ENCODE results near the gene HOXC12. TPM values are rescaled to one million over a fixed set of nuclear protein-coding genes. Genes with fewer than 3 reads are reported as not detected.

HOXC12 gene
- total RNA-seq, 1 experiment from 2014 or later, result not detected

GRCh38 chr12:53951577-53952334 is 2.9 kb upstream of the HOXC12 start:
- no peak for TF ChIP-seq OVOL2 (CRISPR knock-in tag; IDR thresholded peaks at IDR 0.05; ENCODE audit: borderline replicate concordance)
- no peak for TF ChIP-seq USF1 (CRISPR knock-in tag; IDR thresholded peaks at IDR 0.05)
- TF ChIP-seq ZNF263 (CRISPR knock-in tag; IDR thresholded peaks at IDR 0.05; ENCODE audit: low read depth), result no peak
- no peak for TF ChIP-seq TP53 (CRISPR knock-in tag; IDR thresholded peaks at IDR 0.05)
- no peak for TF ChIP-seq TEAD4 (CRISPR knock-in tag; IDR thresholded peaks at IDR 0.05)
- TF ChIP-seq RORB (CRISPR knock-in tag; IDR thresholded peaks at IDR 0.05), result no peak
- TF ChIP-seq ERG (CRISPR knock-in tag; IDR thresholded peaks at IDR 0.05), result no peak
- no peak for TF ChIP-seq NR3C1 (CRISPR knock-in tag; conservative IDR thresholded peaks at IDR 0.05; ENCODE audit: low read depth)
- TF ChIP-seq FOXK1 (CRISPR knock-in tag; IDR thresholded peaks at IDR 0.05), result no peak
- DNase-seq (ENCODE audit: low spot score) (no peak), ATAC-seq (no peak)
- Mint-ChIP-seq H3K4me3 (no peak overlapping the region), H3K27me3 (ENCODE audit: low read depth) (peaks cover 100% of the 10 kb centered on the region), H3K27ac (no peak overlapping the region), H3K9me3 (no peaks in the 10 kb centered on the region), H3K36me3 (no peaks in the 10 kb centered on the region), H3K4me1 (peaks cover 28% of the 10 kb centered on the region)
- ChIA-PET POLR2A (interaction anchor here (0.6 to 1.6 kb wide), 2 partner anchors 14 to 196 kb away, joined by 3 to 4 read pairs; partner anchors contain the start of gene HOXC13), CTCF (interaction anchor here (0.6 to 4.9 kb wide), 14 partner anchors 10 to 208 kb away, joined by 3 to 26 read pairs (median 6); partner anchors contain the start of genes HOXC10 and HOXC5)

GRCh38 chr12:53952335-53952694 is 2.4 kb upstream of the HOXC12 start:
- H3K9me3 Mint-ChIP-seq, result no peaks in the 10 kb centered on the region
- no peak for DNase-seq (ENCODE audit: low spot score)
- POLR2A ChIA-PET, result interaction anchor here (0.6 to 1.6 kb wide), 3 partner anchors 14 to 197 kb away, joined by 3 to 4 read pairs (median 4); partner anchors contain the start of gene HOXC13

More at GRCh38 chr12:53952335-53952694, 2.4 kb upstream of the HOXC12 start:
- Mint-ChIP-seq H3K4me3 (no peak overlapping the region), H3K36me3 (no peaks in the 10 kb centered on the region), H3K4me1 (peaks cover 28% of the 10 kb centered on the region), H3K27ac (no peak overlapping the region), H3K27me3 (ENCODE audit: low read depth) (peaks cover 100% of the 10 kb centered on the region)
- TF ChIP-seq, protein P1, sequence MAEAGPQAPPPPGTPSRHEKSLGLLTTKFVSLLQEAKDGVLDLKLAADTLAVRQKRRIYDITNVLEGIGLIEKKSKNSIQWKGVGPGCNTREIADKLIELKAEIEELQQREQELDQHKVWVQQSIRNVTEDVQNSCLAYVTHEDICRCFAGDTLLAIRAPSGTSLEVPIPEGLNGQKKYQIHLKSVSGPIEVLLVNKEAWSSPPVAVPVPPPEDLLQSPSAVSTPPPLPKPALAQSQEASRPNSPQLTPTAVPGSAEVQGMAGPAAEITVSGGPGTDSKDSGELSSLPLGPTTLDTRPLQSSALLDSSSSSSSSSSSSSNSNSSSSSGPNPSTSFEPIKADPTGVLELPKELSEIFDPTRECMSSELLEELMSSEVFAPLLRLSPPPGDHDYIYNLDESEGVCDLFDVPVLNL (CRISPR knock-in tag; IDR thresholded peaks at IDR 0.05; ENCODE audit: borderline replicate concordance, low read depth), result no peak
- TF ChIP-seq ZNF121 (CRISPR knock-in tag; IDR thresholded peaks at IDR 0.05) (no peak), SP1 (CRISPR knock-in tag; conservative IDR thresholded peaks at IDR 0.05) (no peak), GRHL2 (CRISPR knock-in tag; IDR thresholded peaks at IDR 0.05; ENCODE audit: insufficient replicate concordance, severe bottlenecking) (no peak), ZNF317 (CRISPR knock-in tag; IDR thresholded peaks at IDR 0.05; ENCODE audit: borderline replicate concordance, low read depth) (no peak), ZSCAN18 (CRISPR knock-in tag; IDR thresholded peaks at IDR 0.05) (no peak), FOXP4 (CRISPR knock-in tag; IDR thresholded peaks at IDR 0.05) (no peak), FOXP1 (CRISPR knock-in tag; IDR thresholded peaks at IDR 0.05; ENCODE audit: borderline replicate concordance) (no peak), RORB (CRISPR knock-in tag; IDR thresholded peaks at IDR 0.05) (no peak)
- TF ChIP-seq, protein P2, sequence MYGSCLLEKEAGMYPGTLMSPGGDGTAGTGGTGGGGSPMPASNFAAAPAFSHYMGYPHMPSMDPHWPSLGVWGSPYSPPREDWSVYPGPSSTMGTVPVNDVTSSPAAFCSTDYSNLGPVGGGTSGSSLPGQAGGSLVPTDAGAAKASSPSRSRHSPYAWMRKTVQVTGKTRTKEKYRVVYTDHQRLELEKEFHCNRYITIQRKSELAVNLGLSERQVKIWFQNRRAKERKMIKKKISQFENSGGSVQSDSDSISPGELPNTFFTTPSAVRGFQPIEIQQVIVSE (CRISPR knock-in tag; IDR thresholded peaks at IDR 0.05; ENCODE audit: borderline replicate concordance), result no peak
- ATAC-seq, result no peak
- CTCF ChIA-PET, result interaction anchor here (0.7 to 4.9 kb wide), 15 partner anchors 9 to 209 kb away, joined by 3 to 26 read pairs (median 5); partner anchors contain the start of genes HOXC10 and HOXC5

All from WTC11 (cell line).